ENCODE results near the gene MEIS1.
A peak's percentile ranks its signal among the peaks of the same experiment; 100 is the strongest.
"Not testable (repeated sequence)": the region's sequence is repeated elsewhere in the genome, so short reads cannot be mapped to it uniquely, and the experiment has no call there.

MEIS1 gene

GRCh38 chr2:66470199-66470598 lies 35.3 kb downstream of the MEIS1 start:
- no peak for DNase-seq

DNA sequence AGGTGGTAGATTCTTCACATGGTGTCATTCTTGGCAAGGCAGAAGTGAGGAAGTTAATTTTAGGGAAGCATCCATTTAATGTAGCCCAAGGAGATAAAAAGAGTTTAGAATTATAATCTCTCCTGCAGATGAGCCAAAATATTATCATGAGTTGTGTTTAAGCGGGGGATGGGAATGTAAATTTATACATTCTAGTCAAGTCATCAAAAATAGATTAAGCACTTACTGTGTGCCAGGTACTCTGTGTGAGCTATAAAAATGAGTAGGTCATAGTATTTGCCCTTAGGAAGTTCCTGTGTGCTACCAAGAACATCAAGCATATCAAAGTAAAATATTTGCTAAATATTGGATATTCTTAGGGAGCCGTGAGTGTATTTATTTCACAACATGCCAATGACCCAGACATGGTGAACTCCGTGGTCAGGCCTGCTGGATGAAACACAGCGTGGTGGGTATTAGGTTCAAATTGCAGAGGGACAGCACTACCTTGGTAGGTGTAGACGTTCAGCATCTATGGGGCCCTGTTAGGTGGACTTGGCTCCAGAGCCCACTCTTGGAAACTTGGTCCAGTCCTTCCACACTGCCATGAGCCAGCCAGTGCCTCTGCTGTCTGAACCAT lies 37.4 kb downstream of the MEIS1 start:
- DNase-seq: no peak

DNA sequence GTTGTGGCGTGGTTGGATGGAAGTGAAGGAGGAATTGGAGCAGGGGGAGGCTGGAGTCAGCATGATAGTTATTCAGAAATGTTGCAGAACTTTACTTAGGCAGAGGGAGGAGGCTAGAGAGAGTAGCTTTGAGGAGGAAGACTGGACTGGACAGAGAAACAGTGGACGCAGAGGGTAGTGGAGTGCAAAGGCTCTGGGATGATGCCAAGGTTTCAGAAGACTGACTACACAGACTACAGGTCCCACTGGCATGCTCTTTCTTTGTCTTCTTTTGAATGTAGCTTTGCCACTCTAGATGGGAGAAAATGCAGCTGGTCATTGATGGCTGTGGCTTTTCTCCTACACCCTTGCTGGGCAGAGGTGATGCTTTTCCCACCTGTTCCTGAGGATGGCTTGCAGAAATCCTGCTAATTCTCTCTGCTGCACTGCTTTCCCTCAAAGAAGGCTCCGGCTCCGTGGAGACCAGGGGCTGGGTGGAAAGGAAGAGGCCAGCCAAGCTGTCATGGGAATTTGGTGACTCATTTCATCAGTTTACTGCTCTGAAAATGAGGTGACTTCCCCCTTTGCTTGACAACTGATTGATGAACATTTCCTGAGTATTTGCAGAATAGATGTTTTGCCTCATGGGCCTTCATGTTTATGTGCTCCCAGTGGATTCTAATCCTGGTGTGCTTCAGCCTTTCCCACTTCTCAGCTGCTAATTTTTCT lies 42.4 kb downstream of the MEIS1 start:
- DNase-seq: no peak

DNA sequence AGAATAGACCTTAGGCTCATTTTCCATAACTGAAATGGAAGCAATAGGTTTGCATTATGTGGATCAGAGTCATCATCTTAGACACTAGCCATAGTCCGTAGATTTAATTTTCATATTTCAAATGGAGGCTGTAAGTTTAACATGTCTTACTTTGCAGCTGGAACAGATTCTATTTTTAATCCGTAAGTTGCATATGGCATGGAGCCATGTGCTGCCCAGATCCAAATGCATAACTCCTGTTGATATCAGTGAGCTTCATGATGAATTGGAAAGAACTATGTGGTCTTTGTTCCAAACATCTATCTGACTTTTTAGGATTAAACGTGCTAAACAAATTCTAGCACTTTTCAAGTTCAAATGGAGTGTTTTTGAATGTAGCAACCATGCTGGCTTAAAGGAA lies 43.4 kb downstream of the MEIS1 start:
- DNase-seq: no peak

GRCh38 chr2:66478731-66479316 lies 43.9 kb downstream of the MEIS1 start:
- DNase-seq: no peak

DNA sequence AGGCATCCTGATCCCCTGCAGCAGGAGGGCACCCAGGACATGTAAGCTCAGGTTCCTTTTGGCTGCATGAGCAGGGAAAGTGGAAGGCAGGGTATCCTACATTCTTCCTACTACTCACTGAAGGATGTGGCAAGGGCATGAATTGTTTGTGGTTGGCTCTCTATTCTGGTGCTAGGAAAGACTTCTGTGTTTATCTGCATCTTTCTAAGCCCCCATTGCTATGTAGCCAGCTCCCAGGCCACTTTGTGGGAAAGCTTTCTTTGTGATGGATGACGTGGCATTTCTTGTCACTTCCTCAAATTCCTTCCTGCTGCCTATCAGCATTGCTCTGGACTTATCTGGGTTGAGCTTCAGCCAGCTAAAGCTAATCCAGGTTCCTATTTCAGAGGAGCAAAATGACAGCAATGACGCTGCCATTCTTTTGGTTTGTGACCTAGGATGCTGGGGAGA lies 46.2 kb downstream of the MEIS1 start:
- DNase-seq: no peak

GRCh38 chr2:66485252-66485651 lies 50.3 kb downstream of the MEIS1 start:
- DNase-seq: not testable (repeated sequence)

GRCh38 chr2:66488946-66489345 lies 54.0 kb downstream of the MEIS1 start:
- DNase-seq: peak; percentile 38 to 43

- peak in 1 of 2 experiments; percentile 8 for DNase-seq
These were observed 54.5 kb downstream of the MEIS1 start for GRCh38 chr2:66489436-66489835.

- peak in 1 of 2 experiments; percentile 25 for DNase-seq
These were observed 55.7 kb downstream of the MEIS1 start for GRCh38 chr2:66490588-66491001.

DNA sequence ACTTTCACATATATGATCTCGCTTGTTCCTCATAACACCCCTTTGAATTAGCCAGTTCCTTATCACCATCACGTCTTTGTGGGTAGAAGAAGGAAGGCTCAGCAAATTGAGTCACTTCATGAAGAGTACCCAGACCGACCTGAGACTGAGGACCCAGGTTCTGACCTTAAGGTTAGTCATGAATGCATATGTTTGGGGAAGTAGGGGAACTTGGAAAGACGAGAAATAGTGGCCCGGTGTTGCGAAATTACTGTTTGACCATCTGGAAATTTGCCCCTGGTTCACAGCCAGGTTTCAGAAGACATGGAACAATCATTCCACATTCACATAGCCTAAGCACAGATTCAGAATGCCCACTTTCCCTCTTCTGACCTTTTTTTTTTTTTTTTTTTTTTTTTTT lies 59.8 kb downstream of the MEIS1 start:
- DNase-seq: no peak

- no peak for DNase-seq
These were observed 61.1 kb downstream of the MEIS1 start for GRCh38 chr2:66495788-66496640.

- DNase-seq: no peak
These were observed 61.9 kb downstream of the MEIS1 start for GRCh38 chr2:66496670-66497420.

DNA sequence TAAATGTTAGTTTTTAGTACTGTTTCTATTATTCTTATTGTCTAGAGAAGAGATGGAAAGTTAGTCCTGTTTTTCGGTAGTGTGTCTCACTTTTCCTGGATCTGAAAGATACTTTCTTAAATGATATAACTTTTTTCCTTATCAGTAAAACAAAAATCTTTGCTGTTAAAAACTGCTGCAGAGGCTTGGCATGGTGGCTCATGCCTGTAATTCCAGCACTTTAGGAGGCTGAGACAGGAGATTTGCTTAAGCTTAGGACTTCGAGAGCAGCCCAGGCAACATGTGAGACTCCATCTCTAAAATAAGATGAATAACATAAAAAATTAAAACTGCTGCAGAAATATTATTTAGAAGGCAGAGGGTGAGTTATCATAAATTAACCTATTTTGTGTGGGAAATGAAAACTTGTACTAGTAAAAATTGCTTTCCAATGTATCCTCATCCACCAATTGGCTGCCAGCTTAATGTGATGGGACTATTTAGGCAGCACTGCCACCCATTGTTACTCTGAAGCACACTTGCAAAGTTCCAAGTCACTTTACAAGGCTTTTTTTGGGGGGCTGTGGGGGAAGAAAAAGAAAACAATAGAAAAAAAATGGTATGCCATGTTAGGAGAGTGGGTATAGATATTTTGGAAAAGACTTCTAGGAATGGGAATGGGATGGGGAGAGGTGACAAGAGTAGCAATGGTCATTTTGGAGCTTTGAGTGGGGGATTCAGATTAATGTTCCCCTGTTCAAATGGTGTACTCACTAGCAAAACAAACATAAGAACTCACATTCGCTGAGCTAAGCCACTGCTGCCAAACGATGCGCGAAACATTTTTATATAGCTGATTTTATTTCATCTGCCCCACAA lies 62.7 kb downstream of the MEIS1 start:
- no peak for DNase-seq

- DNase-seq: no peak
These were observed 63.5 kb downstream of the MEIS1 start for GRCh38 chr2:66498289-66498975.

DNA sequence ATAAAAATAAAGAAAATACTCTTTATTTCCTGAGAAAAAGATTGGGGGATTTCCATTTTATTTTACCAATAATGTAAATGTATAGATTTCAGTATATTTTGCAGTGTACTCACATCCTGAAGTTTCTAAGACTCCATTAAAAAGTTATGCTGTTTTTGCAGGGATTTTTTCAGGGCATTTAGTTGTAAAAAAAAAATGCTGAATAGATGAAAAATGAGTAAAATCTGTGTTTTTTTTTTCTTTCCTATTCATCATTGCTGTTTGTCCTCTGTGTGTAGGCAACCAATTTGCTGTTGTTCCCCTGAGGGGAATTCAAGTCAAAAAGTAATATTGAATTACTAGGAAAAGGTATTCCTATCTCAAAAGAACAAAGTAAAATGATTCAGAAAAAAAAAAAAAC lies 66.3 kb downstream of the MEIS1 start:
- DNase-seq: no peak

- no peak for DNase-seq
These were observed 71.3 kb downstream of the MEIS1 start for GRCh38 chr2:66506265-66506664.

DNA sequence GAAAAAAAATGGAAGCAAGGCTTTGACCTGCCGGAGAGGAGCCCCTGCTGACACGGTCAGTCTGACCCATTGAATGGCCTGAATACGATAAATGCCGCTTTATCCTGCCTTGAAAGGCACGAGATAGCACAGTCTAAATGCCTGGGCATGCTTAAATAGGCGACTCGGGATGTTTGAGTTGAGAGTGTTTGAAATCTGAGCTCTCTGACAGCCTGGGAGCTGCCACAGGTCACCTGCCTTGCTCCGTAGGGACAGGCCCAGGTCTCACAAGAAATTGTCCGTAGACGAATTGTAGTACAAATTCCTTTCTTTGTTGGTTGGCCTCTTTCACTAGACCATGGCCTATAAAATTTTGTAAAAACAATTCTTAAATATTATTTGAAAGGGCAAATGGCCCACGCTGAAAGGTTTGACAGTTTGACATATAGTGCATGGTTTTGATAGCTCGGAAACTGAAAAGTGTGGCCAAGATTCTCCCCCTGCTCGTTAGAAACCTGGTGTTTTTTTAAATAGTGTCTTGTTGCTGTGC lies 72.8 kb downstream of the MEIS1 start:
- DNase-seq: no peak

DNA sequence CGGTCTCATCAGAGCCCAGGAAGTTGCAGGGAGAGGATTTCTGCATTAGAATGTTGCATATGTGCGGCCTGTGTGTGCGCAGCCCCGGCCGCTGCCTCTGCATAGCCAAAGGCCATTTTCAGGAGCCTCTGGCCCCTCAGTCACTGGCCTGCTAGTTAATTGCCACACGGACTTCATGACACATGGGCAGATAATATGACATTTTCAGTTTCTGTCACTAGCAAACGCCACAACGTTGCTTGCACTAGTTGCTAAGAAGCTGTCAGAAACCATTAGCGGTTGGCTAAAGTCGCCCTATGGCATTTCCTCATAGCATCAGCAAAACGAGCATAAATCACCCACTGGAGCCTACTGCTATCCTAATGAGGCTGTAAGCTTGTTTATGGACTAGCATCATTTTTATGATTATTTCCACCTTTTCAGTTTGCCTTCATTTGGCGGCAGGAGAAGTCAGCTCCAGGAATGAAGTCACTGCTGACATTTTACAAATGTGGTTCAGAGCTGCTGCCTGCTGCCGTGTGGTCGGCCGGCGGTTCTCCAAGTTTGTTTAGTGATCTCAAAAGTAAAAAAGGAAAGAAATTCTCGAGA lies 73.7 kb downstream of the MEIS1 start:
- DNase-seq: no peak

DNA sequence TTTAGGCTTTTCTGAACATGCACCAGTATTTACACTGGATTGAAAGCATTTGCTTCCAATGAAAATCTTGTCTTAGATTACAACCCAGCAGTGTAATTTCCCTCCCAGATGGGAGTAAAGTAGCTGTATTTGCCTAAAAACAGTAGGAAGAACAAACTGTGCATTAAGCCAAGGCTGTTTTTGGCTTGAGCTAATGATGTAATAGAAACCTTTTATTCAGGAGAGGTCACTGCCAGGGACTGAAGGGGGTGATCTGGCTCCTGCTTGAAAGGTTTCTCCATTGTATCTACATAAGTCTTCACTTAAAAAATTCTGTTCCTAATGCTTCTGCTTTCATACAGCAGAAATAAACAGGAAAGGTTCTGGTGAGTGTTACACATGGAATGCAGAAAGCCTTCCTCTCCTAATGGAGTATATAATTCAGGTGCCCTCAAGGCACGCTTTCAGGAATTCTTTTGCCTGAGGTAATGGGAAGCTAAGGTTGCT lies 74.4 kb downstream of the MEIS1 start:
- DNase-seq: no peak
